ENCODE measurements around the gene WDR91. TPM values are rescaled to one million over a fixed set of nuclear protein-coding genes. Genes with fewer than 3 reads are reported as not detected.

WDR91 gene
- polyA plus RNA-seq (ENCODE audit: insufficient read depth in 1 of 5, insufficient read length in 5 of 5, low replicate concordance in 1 of 5) = 10 to 100 TPM; 44.7 to 70.5 (median 49.9) TPM
- long read RNA-seq, donor 1, full-length matches to known transcripts = 4 of 9 reads
- long read RNA-seq, donor 1, partial matches to known transcripts = 5 of 9 reads
- long read RNA-seq, donor 1, other reads (novel, unspliced or antisense) = 0 of 9 reads
- long read RNA-seq, donor 2, full-length matches to known transcripts = 6 of 11 reads
- long read RNA-seq, donor 2, partial matches to known transcripts = 5 of 11 reads
- long read RNA-seq, donor 2, other reads (novel, unspliced or antisense) = 0 of 11 reads
- long read RNA-seq, donor 3, full-length matches to known transcripts = 5 of 5 reads
- long read RNA-seq, donor 3, partial matches to known transcripts = 0 of 5 reads
- long read RNA-seq, donor 3, other reads (novel, unspliced or antisense) = 0 of 5 reads
- long read RNA-seq, donor 4, full-length matches to known transcripts = 5 of 5 reads
- long read RNA-seq, donor 4, partial matches to known transcripts = 0 of 5 reads
- long read RNA-seq, donor 4, other reads (novel, unspliced or antisense) = 0 of 5 reads
- long read RNA-seq, donor 5, full-length matches to known transcripts = 9 of 14 reads
- long read RNA-seq, donor 5, partial matches to known transcripts = 5 of 14 reads
- long read RNA-seq, donor 5, other reads (novel, unspliced or antisense) = 0 of 14 reads
- long read RNA-seq, donor 6, full-length matches to known transcripts = 7 of 7 reads
- long read RNA-seq, donor 6, partial matches to known transcripts = 0 of 7 reads
- long read RNA-seq, donor 6, other reads (novel, unspliced or antisense) = 0 of 7 reads
- long read RNA-seq, donor 7, full-length matches to known transcripts = 3 of 9 reads
- long read RNA-seq, donor 7, partial matches to known transcripts = 6 of 9 reads
- long read RNA-seq, donor 7, other reads (novel, unspliced or antisense) = 0 of 9 reads
- long read RNA-seq, donor 8, full-length matches to known transcripts = 4 of 4 reads
- long read RNA-seq, donor 8, partial matches to known transcripts = 0 of 4 reads
- long read RNA-seq, donor 8, other reads (novel, unspliced or antisense) = 0 of 4 reads

DNA sequence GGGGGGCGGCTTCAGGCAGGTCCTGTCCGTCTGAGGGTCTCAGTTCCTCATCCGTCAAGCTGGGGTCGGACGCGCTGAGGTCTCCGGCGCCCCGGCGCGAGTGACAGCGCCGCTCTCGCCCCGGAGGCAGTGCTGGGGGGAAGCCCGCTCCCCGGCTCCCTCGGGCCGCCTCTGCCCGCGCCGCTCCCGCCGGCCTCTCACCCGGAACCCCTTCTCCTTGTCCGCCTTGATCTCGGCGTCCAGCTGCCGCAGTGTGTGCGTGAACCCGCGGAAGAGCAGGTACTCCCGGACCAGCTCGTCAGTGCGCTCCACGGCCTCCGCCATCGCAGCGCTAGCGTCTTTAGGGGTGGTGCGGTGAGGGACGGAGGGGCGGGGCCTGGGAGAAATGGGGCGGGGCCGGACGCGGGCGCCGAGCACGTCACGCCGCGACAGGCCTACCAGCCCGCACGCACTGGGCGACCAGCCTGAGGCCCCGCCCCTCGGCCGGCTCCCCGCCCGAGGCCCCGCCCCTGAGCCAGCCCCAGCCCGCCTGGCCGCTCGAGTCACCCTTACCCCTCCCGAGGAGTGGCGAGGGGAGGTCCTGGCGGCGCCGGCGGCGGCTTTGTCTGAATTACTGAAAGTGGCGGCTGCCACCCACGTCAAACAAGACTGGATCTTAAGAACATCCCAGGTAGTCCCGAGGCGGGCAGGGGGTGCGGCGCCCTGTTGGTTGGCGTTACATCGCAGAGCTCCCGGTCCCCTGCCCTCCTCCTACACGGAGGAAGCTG lies at the start of gene WDR91:
TSS of gene WDR91 (minus strand) at position 348 of the 767 bp plus-strand sequence. CDS start at position 324, 24 bp downstream.
- peak; percentile 94 to 95 for DNase-seq

DNA sequence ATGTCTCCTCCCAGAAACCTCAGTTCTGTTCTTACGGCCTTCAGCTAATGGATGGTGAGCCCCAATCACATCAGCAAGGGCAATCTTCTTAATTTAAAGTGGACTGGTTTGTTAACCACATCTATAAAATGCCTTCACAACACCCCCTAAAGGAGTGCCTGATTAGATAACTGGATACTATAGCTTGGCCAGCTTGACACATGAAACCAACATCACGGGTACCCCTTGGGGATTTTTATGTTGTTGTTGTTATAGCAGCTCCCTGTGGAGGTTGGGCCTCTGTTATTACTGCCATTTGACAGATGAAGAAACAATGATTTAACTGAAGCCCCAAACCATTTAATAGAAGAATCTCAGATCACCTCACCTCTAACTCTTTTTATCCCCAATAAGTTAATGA lies 49.1 kb upstream of the WDR91 start:
- DNase-seq = no peak

DNA sequence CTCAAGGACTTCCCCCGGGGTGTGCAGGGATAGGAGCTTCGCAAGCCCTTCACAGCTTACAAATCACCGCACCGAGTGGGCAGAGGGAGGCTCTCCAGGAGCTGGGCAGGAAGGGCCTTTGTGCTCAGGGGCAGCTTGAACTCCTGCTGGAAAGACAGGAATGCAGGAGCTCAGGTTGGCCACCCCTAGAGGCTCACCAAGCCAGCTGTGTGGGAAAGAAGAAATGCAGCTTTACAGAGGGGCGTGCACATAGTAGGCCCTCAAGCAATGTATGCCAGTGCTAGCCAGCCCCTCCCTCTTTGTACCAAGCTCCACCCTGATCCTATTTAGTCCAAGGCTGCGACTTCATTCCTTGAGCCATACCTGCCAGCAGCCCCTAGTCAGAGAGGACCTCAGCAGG lies 48.4 kb upstream of the WDR91 start:
- no peak for DNase-seq

DNA sequence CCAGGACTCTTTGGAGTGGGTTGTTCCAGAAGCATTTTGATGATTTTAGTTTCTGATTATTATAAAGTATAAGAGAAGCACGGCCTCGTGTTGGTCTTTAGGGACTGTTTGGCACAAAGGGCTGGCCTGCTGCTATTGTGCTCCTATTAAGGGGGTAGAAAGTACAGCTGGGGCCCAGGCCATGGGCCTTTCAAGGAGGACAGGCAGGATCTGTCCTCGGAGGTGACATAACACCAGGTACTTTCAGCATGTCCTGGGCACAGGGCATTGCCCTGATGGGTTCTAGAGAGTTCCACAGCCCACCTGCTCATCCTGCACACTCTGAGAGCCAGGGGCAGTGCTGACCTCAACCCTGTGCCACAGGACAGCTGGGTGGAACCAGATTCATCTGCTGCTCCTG lies 47.3 kb upstream of the WDR91 start:
- no peak for DNase-seq

DNA sequence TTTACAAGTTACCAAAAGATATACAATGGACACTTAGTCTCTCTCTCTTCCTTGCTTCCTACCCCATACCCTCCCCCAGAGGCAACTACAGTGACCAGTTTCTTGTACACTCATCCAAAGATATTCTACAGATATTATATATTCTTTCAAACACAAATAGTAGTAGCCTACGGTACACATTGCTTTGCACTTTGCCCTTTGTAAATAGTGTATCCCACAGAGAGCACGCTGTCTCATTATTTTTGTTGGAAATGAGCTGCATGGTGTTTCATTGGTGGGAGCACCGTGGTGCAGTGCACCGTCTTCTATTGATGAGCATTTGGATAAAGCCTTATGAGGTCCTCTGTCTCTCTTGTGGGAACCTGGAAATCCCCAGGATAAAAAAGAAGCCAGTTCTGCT lies 46.5 kb upstream of the WDR91 start:
- no peak for DNase-seq

DNA sequence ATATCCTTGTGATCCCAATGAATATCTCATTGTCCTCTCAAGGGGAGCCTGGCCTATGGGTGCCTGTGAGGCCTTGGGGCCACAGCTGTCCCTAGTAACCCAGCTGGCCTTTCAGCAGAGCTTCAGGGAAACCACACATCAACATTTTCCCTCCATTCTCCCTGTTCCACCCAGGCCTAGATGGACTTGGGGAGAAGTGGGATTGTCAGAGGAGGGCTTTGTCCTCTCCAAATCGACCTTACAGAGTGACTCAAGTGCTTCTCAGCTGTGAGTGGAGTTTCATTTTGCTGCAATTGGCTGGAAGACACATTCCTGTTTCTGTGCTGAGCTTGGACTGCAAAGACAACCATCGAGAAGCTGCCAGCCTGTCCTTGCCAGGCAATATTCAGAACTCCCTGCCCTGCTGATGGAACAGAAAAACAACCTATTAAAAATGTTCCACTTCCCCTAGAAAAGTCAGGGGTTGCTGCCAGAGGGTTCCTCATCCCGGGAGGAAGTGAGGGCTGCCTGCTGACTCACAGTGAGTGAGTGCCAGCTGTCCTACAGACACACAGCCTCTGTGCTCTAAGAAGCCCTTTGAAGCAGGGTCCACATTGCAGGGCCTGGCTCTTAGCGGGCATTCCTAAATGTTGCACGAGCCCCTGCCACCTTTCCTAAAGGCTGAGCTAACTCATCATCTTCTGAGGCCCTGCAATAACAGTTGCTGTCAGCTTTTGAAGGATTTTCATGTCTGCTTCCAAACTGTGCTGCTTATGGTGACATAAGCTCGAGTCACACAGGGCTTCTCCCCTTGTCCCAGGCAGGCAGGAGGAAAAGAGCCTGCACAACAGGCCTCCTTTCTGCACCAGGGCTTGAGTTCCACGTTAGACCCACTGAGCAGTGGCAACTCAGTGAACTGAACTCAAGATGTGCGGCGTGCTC lies 42.8 kb upstream of the WDR91 start:
- DNase-seq = peak in 1 of 2 donors; percentile 35

DNA sequence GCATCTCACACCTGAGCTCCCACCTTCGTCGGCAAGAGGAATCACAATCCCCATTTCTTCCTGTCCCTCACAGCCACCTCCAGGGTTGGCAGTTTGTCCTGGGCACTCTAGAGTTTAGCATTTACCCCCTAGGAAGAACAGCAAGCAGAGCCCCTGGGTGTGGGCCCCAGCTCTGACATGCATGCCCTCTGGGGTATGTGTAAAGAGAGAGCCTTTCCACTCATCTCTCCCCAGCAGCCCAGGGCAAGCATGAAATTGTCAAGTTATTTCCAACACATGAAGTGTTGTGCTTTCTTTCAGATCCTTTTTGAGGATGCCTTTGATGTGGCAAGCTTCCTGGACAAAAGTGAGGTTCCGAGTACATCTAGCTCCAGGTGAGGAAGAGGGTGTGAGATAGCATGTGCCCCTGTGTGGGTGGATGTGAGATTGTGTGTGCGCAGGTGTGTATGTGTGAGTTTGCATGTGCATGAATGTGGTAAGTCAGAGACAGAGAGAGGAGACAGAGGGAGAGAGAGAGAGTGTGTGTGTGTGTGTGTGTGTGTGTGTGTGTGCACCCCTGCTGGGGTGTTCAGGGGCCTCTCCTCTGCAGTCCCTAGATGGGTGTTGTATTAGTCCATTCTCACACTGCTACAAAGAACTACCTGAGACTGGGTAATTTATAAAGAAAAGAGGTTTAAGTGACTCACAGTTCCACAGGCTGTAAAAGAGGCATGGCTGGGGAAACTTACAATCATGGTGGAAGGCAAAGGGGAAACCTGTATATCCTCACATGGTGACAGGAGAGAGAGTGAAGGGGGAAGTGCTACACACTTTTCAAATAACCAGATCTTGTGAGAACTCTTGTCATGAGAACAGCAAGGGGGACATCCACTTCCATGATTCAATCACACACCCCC lies 40.4 kb upstream of the WDR91 start:
- no peak for DNase-seq

DNA sequence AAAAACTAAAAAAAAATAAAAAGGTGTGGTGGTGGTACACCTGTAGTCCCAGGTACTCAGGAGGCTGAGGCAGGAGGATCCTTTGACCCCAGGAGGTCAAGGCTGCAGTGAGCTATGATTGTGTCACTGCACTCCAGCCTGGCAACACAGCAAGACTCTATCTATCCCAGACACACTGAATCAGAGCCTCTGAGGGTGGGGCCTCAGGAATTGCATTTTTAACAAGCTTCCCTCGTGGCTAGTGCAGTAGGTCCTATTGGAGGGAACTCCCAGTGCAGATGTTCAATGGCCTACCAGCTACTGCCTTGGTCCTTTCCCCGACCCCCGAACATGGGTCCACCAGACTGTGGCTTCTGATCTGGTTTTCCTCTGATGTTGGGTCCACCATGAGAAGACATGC lies 37.2 kb upstream of the WDR91 start:
- DNase-seq = no peak

DNA sequence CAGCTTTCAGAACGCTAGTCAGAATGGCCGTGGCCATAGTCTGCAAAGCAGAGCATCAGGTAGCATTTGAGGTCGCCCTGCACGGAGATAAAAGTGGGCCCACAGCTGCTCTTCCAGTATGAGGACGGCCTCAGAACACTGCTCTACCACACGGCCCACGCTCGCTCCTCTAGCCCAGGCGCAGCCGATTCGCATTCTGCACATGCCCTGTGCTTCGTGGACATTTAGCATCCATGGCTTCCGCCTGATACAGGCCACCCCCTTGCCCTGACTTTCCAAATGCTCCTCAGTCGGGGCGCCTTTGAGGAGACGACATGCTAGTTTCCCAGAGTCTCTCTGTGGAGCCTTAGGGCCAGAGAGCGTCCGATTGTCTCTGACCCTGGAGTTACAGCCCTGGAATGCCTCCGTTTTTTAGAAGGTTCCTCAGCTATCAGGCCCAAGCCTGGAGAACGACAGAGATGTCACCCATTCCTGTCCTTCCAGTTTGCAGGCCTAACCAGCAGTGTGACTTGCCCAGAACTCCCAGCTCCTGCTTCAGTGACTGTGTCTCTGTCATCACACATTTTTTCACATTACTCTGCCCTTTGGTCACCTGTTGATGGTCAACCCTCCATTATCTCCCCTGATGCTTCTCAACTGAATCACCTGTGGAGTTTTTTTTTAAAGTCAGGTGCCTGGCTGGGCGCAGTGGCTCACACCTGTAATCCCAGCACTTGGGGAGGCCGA lies 36.6 kb upstream of the WDR91 start:
- DNase-seq = no peak

DNA sequence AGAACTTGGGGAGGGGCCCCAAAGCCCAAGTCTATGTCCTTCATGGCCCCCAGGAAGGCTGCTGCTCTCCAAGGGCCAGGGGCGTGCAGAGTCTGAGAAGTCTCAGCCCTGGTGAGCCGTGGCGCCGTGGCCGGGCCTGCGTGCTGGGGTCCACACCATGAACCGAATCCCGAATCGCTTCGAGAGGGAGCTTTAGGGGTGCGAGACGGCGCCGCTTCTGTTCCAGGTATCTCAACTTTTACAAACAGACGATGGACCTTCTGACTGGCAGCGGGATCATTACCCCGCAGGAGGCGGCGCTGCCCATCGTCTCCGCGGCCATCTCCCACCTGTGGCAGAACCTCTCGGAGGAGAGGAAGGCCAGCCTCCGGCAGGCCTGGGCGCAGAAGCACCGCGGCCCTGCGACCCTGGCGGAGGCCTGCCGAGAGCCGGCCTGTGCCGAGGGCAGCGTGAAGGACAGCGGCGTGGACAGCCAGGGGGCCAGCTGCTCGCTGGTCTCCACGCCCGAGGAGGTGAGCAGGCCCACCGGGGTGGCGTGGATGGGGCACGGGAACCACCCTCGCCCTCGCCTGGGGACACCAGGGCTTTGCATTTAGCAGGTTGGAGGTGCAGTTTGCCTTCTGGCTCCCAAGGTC lies 35.0 kb upstream of the WDR91 start:
- DNase-seq = no peak

DNA sequence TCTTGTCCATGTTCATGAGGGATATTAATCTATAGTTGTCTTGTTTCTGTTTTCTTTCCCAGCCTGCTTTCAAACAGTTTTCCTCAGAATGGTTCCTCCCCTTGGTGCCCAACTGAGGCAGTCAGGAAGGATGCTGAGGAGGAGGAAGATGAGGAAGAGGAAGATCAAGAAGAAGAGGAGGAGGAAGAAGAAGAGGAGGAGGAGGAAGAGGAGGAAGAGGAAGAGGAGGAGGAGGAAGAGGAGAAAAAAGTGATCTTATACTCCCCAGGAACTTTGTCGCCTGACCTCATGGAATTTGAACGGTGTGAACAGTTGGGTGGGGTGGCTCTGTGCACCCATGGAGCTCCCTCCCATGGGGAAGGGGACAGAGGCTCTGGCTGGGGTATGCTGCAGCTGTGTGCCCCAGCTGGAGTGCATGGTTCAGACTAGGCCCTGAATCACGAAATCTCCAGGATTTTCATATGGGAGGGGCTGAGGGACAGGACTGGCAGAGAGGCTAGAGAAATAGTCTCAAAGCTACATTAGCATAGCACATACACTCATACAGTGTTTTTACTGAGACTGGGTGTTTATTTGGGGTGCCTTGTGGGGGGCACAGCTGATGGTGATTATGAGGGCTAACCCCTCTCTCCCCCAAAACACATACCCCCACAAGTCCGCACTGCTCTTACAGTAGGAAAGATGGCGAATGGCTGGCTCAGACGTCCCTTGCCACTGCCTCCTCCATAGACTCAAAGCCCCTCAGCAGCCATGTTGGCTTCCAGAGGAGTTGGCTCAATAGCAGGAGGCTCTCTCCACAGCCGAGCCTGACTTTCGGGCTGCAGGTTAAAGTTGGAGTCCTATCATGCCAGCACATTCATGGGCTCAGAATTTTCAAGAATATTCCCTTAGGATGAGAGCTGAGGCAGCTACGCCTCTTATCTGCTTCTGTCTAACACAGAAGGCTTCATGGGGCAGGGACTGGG lies 34.2 kb upstream of the WDR91 start:
- no peak for DNase-seq

DNA sequence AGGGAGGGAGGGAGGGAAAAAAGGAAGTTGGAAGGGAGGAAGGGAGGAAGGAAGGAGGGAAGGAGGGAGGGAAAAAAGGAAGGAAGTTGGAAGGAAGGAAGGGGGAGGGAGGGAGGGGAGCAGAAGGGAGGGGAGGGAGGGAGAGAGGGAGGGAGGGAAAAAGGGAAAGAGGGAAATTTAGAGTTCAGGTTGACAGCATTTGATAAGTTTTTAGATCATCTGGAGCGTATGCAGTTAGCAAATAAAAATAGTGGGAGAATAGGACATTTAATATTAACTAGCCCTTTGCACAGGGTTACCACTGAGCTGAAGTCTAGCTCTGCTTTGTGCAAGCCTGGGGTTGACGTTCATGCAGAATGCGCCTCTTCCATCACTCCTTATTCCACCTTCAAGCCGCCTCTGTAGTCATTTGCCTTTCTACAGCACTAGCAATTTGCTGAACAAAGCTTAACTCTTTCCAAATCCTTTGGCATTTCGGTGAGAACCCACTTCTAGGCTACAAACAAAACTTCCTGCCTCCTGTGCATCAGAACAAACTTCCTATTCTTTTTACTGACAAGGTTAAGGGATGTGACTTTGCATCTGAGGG lies 30.9 kb upstream of the WDR91 start:
- DNase-seq = no peak

DNA sequence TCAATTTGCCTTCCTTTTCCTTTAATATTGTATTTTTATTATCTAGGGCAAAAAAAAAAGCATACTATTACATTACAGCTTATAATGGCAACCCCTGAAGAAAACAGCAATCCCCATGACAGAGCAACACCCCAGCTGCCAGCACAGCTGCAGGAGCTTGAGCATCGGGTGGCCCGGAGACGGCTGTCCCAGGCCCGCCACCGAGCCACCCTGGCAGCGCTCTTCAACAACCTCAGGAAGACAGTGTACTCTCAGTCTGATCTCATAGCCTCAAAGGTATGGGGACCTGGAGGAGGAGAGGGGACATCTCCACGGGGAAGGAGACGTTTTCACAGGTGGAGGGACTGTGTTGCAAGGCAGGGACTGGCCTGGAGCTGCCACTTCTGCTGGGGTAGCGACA lies 29.1 kb upstream of the WDR91 start:
- DNase-seq = no peak

DNA sequence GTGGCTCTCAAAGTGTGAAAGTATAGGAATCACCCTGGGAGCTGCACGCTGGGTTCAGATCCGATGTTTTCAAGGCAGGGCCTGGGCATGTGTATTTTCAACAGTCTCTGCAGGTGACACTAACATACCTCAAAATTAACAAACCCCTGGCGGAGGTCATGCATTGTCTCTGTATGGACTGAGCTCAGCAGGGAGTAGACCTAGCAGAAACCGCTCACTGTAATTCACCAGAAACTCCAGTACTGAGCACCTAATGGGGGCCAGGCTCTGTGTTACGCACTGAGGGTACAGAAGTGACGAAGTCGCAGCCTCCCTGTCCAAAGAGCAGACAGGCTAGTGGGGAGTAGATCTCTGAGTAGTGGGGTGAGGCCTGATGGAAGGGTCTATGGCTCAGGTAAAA lies 27.9 kb upstream of the WDR91 start:
- no peak for DNase-seq

DNA sequence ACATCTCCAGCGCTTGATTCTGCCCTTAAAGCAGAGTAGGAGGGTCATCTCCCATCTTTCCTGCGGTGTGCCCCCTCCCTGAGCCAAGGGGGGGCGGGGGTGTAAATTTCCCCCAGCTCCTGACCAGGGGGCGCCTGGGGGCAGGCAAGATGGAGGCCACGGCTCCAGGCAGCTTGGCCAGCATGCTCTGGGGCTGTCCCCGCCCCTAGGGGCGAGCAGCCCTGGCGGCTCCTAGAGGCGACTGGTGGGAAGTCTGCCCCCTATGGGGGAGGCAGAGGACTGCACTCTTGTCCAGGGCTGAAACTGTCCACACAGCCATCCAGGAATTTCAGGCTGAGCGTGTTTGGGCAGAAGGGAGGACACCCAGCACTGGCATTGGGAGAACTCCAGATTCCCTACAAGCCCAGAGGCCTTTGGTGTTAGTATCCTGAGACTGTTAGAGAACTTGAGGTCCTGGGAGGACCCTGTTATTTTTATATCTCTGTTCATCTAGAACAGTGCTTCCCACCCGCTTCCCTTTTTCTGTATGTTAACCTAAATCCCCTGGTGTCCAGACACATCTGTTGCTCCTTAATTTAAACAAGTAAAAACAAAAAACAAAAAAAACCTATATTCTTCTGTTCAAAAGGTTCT lies 26.9 kb upstream of the WDR91 start:
- DNase-seq = no peak

DNA sequence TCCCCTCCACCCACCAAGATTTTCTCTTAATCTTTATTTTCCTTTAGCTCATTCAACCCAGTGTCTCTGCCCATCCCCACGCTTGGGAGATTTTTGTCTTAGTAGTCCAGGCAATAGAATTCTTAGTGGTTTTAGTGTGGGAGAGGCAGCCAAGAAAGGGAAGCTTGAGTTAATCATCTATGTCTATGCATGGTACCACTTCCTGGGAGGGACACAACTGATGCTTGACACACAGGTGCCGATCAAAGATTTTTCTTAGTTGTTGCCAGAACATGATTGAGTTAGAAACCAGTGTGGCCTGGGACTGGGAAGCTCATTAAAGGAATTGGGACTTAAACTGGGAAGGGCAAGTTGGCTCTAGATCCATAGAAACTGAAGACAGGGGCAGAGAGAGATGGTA lies 25.4 kb upstream of the WDR91 start:
- DNase-seq = no peak

All from right lung (tissue), 10 donors.